Neural cell (in vitro differentiated cells): ENCODE measurements around the gene ENKD1. TPM values are rescaled to one million over a fixed set of nuclear protein-coding genes. Genes with fewer than 3 reads are reported as not detected.

Experiments
- H2AFZ ChIP-seq: fragments of 200-600, 300-800 bp; sonication (generic), shearing (Covaris generic); 2 replicates; pipeline ENCODE4 v1.6.0; 2014; ENCODE audit warnings: low read depth, mild to moderate bottlenecking, antibody characterized with exemption, low read length, moderate library complexity
- H3F3A ChIP-seq: fragments of 200-600 bp; shearing (Covaris generic); 2 replicates; pipeline ENCODE4 v1.6.1; 2016; ENCODE audit warnings: mild to moderate bottlenecking, moderate library complexity, mixed read lengths, antibody characterized with exemption, low read length; ENCODE audit not compliant: insufficient read depth, poor library complexity, severe bottlenecking
- H3K27ac ChIP-seq: fragments of 200-600, 300-800 bp; sonication (generic), shearing (Covaris generic); 2 replicates; pipeline ENCODE4 v1.5.1; 2014; ENCODE audit warnings: mild to moderate bottlenecking, low read length, moderate library complexity
- H3K27me3 ChIP-seq: fragments of 300-800, 200-600 bp; sonication (generic), shearing (Covaris generic); 2 replicates; pipeline ENCODE4 v1.6.0; 2014; ENCODE audit warnings: mild to moderate bottlenecking, low read depth, low read length, moderate library complexity; ENCODE audit not compliant: insufficient read depth
- H3K36me3 ChIP-seq: fragments of 300-800, 200-600 bp; sonication (generic), shearing (Covaris generic); 2 replicates; pipeline ENCODE4 v1.5.1; 2014; ENCODE audit warnings: mild to moderate bottlenecking, antibody characterized with exemption, low read length, moderate library complexity; ENCODE audit not compliant: insufficient read depth
- H3K4me2 ChIP-seq: fragments of 300-800, 200-600 bp; sonication (generic), shearing (Covaris generic); 2 replicates; pipeline ENCODE4 v1.6.0; 2014; ENCODE audit warnings: mild to moderate bottlenecking, low read length
- H3K4me3 ChIP-seq: fragments of 300-800, 200-600 bp; sonication (generic), shearing (Covaris generic); 2 replicates; pipeline ENCODE4 v1.5.1; 2014; ENCODE audit warnings: mild to moderate bottlenecking, low read length, moderate library complexity
- H3K79me2 ChIP-seq: fragments of 200-600 bp; shearing (Covaris generic); replicated peaks from 2 replicates; pipeline ENCODE4 v1.6.0; 2014; ENCODE audit warnings: mild to moderate bottlenecking, low read length, moderate library complexity; ENCODE audit not compliant: insufficient read depth
- H3K9ac ChIP-seq: fragments of 300-800, 200-600 bp; sonication (generic), shearing (Covaris generic); 2 replicates; pipeline ENCODE4 v1.6.1; 2016; ENCODE audit warnings: mild to moderate bottlenecking, low read length, mixed read lengths
- H3K9me2 ChIP-seq: fragments of 200-600 bp; shearing (Covaris generic); 2 replicates; pipeline ENCODE4 v1.6.1; 2016; ENCODE audit warnings: mild to moderate bottlenecking, low read length, mixed read lengths; ENCODE audit not compliant: insufficient read depth
- H3K9me3 ChIP-seq: fragments of 200-600, 300-800 bp; sonication (generic), shearing (Covaris generic); 2 replicates; pipeline ENCODE4 v1.6.1; 2016; ENCODE audit warnings: mild to moderate bottlenecking, mixed run types, low read length, moderate library complexity, mixed read lengths
- H4K20me1 ChIP-seq: fragments of 200-600 bp; shearing (Covaris generic); 2 replicates; pipeline ENCODE4 v1.6.1; 2016; ENCODE audit warnings: mild to moderate bottlenecking, mixed run types; ENCODE audit not compliant: insufficient read depth
- CTCF ChIP-seq: fragments of 450-650 bp; IDR thresholded peaks from 2 replicates; pipeline ENCODE4 v1.5.1; 2014; ENCODE audit warnings: antibody characterized with exemption, mild to moderate bottlenecking, moderate library complexity; ENCODE audit not compliant: poor library complexity, severe bottlenecking
- EP300 ChIP-seq: fragments of 450-650 bp; conservative IDR thresholded peaks from 2 replicates; pipeline ENCODE4 v1.6.1; 2014; ENCODE audit warnings: antibody characterized with exemption, mild to moderate bottlenecking, moderate library complexity; ENCODE audit not compliant: poor library complexity, severe bottlenecking
- EZH2 ChIP-seq: fragments of 200-600, 300-800 bp; shearing (Covaris generic), sonication (generic); IDR thresholded peaks from 2 replicates; pipeline ENCODE4 v1.6.1; 2014; ENCODE audit warnings: antibody characterized with exemption, low read length, borderline replicate concordance, mild to moderate bottlenecking; ENCODE audit not compliant: insufficient read depth, poor library complexity, severe bottlenecking
- MXI1 ChIP-seq: fragments of 450-650 bp; conservative IDR thresholded peaks from 2 replicates; pipeline ENCODE4 v1.6.1; 2014; ENCODE audit warnings: antibody characterized with exemption, mild to moderate bottlenecking; ENCODE audit not compliant: poor library complexity, severe bottlenecking
- POLR2AphosphoS5 ChIP-seq: IDR thresholded peaks from 2 replicates; pipeline ENCODE4 v1.6.1; 2012
- RAD21 ChIP-seq: fragments of 450-650 bp; conservative IDR thresholded peaks from 2 replicates; pipeline ENCODE4 v1.6.1; 2014; ENCODE audit warnings: antibody characterized with exemption, mild to moderate bottlenecking, moderate library complexity
- REST ChIP-seq: IDR thresholded peaks from 2 replicates; pipeline ENCODE4 v1.6.1; 2012; ENCODE audit warnings: borderline replicate concordance
- SMC3 ChIP-seq: fragments of 450-650 bp; conservative IDR thresholded peaks from 2 replicates; pipeline ENCODE4 v1.6.1; 2014; ENCODE audit warnings: antibody characterized with exemption, mild to moderate bottlenecking, moderate library complexity; ENCODE audit not compliant: poor library complexity
- TAF1 ChIP-seq: IDR thresholded peaks from 2 replicates; pipeline ENCODE4 v1.6.1; 2012; ENCODE audit warnings: low read depth
- polyA plus RNA-seq: library from polyadenylated mRNA; depleted of rRNA; stranded (reverse); fragments of >200 nt; gene quantifications from 2 replicates; pipeline ENCODE4 v1.2.3, GENCODE V29; 2014

ENKD1 gene
- polyA plus RNA-seq, 1 donor from 2014 or later: 36.6 TPM

GRCh38 chr16:67636713-67637112 lies 29.8 kb downstream of the ENKD1 start:
- no peaks in the 10 kb centered on the region for H4K20me1 ChIP-seq
- H3K36me3 ChIP-seq: no peaks in the 10 kb centered on the region
- H3K9me2 ChIP-seq: no peaks in the 10 kb centered on the region
- H3K4me2 ChIP-seq: no peak overlapping the region
- H3K27ac ChIP-seq: no peak overlapping the region
- H3K79me2 ChIP-seq: no peaks in the 10 kb centered on the region
- no peaks in the 10 kb centered on the region for H3K9me3 ChIP-seq
- no peak overlapping the region for H2AFZ ChIP-seq
- H3K27me3 ChIP-seq: no peaks in the 10 kb centered on the region
- H3K9ac ChIP-seq: no peak overlapping the region
- TF ChIP-seq RAD21: no peak
- TF ChIP-seq POLR2AphosphoS5: no peak
- no peak for TF ChIP-seq REST
- no peak for TF ChIP-seq SMC3
- TF ChIP-seq EZH2: no peak
- TF ChIP-seq MXI1: no peak
- TF ChIP-seq CTCF: no peak
- TF ChIP-seq EP300: no peak
- no peak for TF ChIP-seq TAF1
- H3F3A ChIP-seq: no peaks in the 10 kb centered on the region
- no peak overlapping the region for H3K4me3 ChIP-seq

GRCh38 chr16:67632415-67633172 lies 34.0 kb downstream of the ENKD1 start:
- no peak overlapping the region for H3K4me2 ChIP-seq

More at GRCh38 chr16:67632415-67633172, 34.0 kb downstream of the ENKD1 start:
- Histone ChIP-seq H4K20me1 (no peaks in the 10 kb centered on the region), H3K27ac (no peak overlapping the region), H3K9me3 (no peaks in the 10 kb centered on the region), H2AFZ (no peak overlapping the region), H3K27me3 (no peaks in the 10 kb centered on the region), H3K9me2 (no peaks in the 10 kb centered on the region), H3K9ac (no peak overlapping the region), H3K36me3 (no peaks in the 10 kb centered on the region), H3K79me2 (no peaks in the 10 kb centered on the region), H3F3A (no peaks in the 10 kb centered on the region), H3K4me3 (no peak overlapping the region)
- TF ChIP-seq TAF1: no peak
- no peak for TF ChIP-seq EZH2
